ENCODE data around the gene ERCC1.

Gene ERCC1

DNA sequence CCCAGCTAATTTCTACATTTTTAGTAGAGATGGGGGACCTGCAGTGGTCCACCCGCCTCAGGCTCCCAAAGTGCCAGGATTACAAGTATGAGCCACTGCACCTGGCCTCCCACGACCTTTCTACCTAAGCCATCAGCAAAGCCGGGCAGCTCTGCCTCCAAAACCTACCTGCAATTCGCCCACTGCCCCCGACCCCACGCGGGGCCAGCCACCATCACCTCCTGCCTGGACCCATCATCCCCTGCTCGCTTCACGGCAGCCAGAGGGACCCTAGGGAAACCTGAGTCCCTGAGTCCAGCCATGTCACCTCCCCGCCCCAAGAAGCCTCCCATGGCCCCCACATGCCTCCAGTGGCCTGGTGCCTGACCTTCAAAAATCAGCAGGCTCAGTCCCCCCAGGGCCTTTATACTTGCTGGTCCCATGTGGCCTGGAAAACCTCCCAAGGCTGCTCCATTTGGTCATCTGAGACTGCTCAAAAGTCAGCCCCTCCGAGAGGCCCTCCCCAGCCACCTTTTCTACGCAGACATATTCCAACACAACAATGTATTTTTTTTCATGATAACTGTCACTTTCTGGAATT is 65.4 kb downstream of the ERCC1 start:
- DNase-seq: no peak

DNA sequence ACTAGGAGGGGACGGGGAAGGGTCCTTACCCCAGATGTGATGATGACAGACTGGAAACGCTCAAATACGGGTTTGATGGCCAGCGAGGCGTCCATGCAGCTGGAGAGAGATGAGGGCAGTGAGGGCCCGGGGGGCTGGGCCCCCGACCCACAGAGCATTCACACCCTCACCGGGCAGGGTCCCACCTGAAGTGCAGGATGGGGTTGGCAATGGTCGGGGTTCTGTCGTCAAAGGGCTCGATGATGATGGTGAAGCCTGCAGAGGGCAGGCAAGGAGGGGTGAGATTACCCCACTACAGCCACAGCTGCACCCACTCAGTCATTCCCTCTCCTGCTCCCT is 66.3 kb downstream of the ERCC1 start:
- DNase-seq: no peak

All from NCI-H2081 (cell line).